ENCODE data around the gene TMEM62. TPM values are rescaled to one million over a fixed set of nuclear protein-coding genes. Genes with fewer than 3 reads are reported as not detected.

TMEM62 gene
- total and polyA plus RNA-seq, 9 of the 15 experiments (the other 6 are each of a cell fraction or from before 2014, with no cell fraction given), result 4.4 to 16.6 (median 11.1) TPM

GRCh38 chr15:43093026-43093425 is 40.4 kb upstream of the TMEM62 start (continued):
- TF ChIP-seq REST (IDR thresholded peaks at IDR 0.05; ENCODE audit: borderline replicate concordance) (no peak), REST (CRISPR knock-in tag; IDR thresholded peaks at IDR 0.05; ENCODE audit: low read depth) (no peak), MCM5 (IDR thresholded peaks at IDR 0.05; ENCODE audit: low read depth) (no peak), KAT7 (CRISPR knock-in tag; IDR thresholded peaks at IDR 0.05; ENCODE audit: borderline replicate concordance) (no peak), ELF1 (tag; IDR thresholded peaks at IDR 0.05) (no peak), USF2 (CRISPR knock-in tag; IDR thresholded peaks at IDR 0.05) (no peak), ZNF778 (CRISPR knock-in tag; IDR thresholded peaks at IDR 0.05) (no peak), HNRNPH1 (optimal IDR thresholded peaks at IDR 0.05; ENCODE audit: low read depth, low read length) (no peak), SMARCB1 (IDR thresholded peaks at IDR 0.05; ENCODE audit: insufficient read length, low read depth) (no peak), NR2C1 (IDR thresholded peaks at IDR 0.05) (no peak), NR2C1 (tag; IDR thresholded peaks at IDR 0.05) (no peak)

Measured in K562 (cell line).